CD4-positive, alpha-beta T cell (primary cell): ENCODE results near the gene TRAPPC2L. TPM values are rescaled to one million over a fixed set of nuclear protein-coding genes. Genes with fewer than 3 reads are reported as not detected.
A peak's percentile ranks its signal among the peaks of the same experiment; 100 is the strongest.

Experiments used
- ATAC-seq: fragments of 200-7000 bp; cut with Tn5 transposase; one replicate; pipeline ENCODE4 v1.10.0; 2022; ENCODE audit warnings: mild to moderate bottlenecking; ENCODE audit not compliant: poor library complexity
- CTCF ChIA-PET: fragments of 350-600 bp; sonication (Branson Sonifier 250); formaldehyde crosslinking; loops from one replicate; lab custom pipeline; 2021; ENCODE audit warnings: antibody characterized with exemption, inconsistent platforms; lab: Charles Lee
- POLR2A ChIA-PET: fragments of 350-600 bp; sonication (Branson Sonifier 250); formaldehyde crosslinking; loops from one replicate; lab custom pipeline; 2021; ENCODE audit warnings: antibody characterized with exemption, inconsistent platforms; lab: Charles Lee
- DNase-seq, 14 experiments: peaks; one replicate each; pipeline ENCODE4 v3.0.0-alpha.2; 2013 to 2020; ENCODE audit warnings: mixed read lengths in 2 of 14
- H3K27ac ChIP-seq, 2 donors: one replicate each; pipeline versions ENCODE4 v1.5.1 to v1.7.0; 2013; ENCODE audit warnings: low read length in 2 of 2, low read depth in 1 of 2, mild to moderate bottlenecking in 1 of 2
- H3K27me3 ChIP-seq, 2 experiments: 1 replicate in 1 of 2; 2 replicates in 1 of 2; pipeline versions ENCODE4 v1.6.1 to v1.7.0; 2013; ENCODE audit warnings: low read length in 2 of 2, control low read depth in 1 of 2, mild to moderate bottlenecking in 1 of 2, moderate library complexity in 1 of 2; ENCODE audit not compliant: insufficient read depth in 2 of 2, control insufficient read depth in 1 of 2
- H3K36me3 ChIP-seq: one replicate; pipeline ENCODE4 v1.6.1; 2013; ENCODE audit warnings: low read length, control low read depth; ENCODE audit not compliant: insufficient read depth
- H3K4me1 ChIP-seq: one replicate; pipeline ENCODE4 v1.6.1; 2013; ENCODE audit warnings: low read length, control low read depth; ENCODE audit not compliant: insufficient read depth
- H3K4me3 ChIP-seq: one replicate; pipeline ENCODE4 v1.5.1; 2013; ENCODE audit warnings: mild to moderate bottlenecking, low read length, moderate library complexity
- H3K9me3 ChIP-seq, 2 experiments: 1 replicate in 1 of 2; 2 replicates in 1 of 2; pipeline versions ENCODE4 v1.6.1 to v1.7.0; 2013; ENCODE audit warnings: low read length in 2 of 2, mild to moderate bottlenecking in 2 of 2, control low read depth in 1 of 2, moderate library complexity in 1 of 2; ENCODE audit not compliant: control insufficient read depth in 1 of 2, insufficient read depth in 1 of 2
- H3K27ac Mint-ChIP-seq: one replicate; pipeline ENCODE4 v1.8.0; 2020; ENCODE audit warnings: mixed read lengths
- H3K27me3 Mint-ChIP-seq: one replicate; pipeline ENCODE4 v1.8.0; 2021; ENCODE audit warnings: mixed read lengths
- H3K36me3 Mint-ChIP-seq: one replicate; pipeline ENCODE4 v1.8.0; 2021; ENCODE audit warnings: low read depth, mixed read lengths
- H3K4me1 Mint-ChIP-seq: one replicate; pipeline ENCODE4 v1.8.0; 2021; ENCODE audit warnings: low read depth, mixed read lengths
- H3K4me3 Mint-ChIP-seq: one replicate; pipeline ENCODE4 v1.8.0; 2020; ENCODE audit warnings: mild to moderate bottlenecking, mixed read lengths
- H3K9me3 Mint-ChIP-seq: one replicate; pipeline ENCODE4 v1.8.0; 2020; ENCODE audit warnings: mixed read lengths
- intact Hi-C, 2 experiments: fragments of 100-400 bp; cut with DNase I in 1 of 2; cut with micrococcal nuclease in 1 of 2; formaldehyde crosslinking; loops; one replicate each; pipeline versions ENCODE4 v1.15.1 to v1.9.0; 2023 to 2025; cut with DNase I, micrococcal nuclease
- total RNA-seq, 174 experiments: library from RNA in 2 of 174; stranded (reverse) in 2 of 174; gene quantifications; one replicate each; pipeline ENCODE4 v1.2.3 and lab custom pipeline; 2021 to 2026
- TF ChIP-seq, protein P1 (sequence below): fragments of 200-600 bp; IDR thresholded peaks from one replicate; pipeline ENCODE4 v1.8.0; 2022; ENCODE audit warnings: antibody characterized with exemption, mild to moderate bottlenecking

Gene TRAPPC2L
- total RNA-seq, 2 experiments from 2014 or later: 48.0 to 48.2 TPM

DNA sequence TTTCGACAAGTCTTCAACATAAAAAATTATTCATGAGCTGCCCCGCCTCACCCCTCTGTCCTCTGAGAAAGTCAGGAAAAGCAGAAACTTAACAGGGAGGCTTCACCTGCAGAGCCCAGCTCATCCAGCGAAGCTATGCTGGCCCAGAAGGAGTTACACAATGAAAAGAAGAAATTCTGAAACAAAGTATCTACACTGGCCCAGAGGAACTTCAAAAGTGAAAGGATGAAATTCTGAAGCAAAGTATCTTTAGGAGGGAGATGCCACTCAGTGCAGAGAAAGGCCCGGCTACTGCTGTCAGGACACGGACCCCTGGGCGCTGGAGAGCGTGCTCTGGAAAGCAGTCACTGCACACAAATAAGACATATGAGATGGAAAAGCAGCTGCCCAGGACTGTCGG, 1.8 kb upstream of the TRAPPC2L start:
- Mint-ChIP-seq H3K36me3 (peaks cover 28% of the 10 kb centered on the region), H3K9me3 (no peaks in the 10 kb centered on the region), H3K4me1 (peaks cover 27% of the 10 kb centered on the region), H3K4me3 (peak overlapping the region; percentile 77), H3K27me3 (peaks cover 3% of the 10 kb centered on the region), H3K27ac (peak overlapping the region; percentile 42)
- no peaks in the 10 kb centered on the region for H3K9me3 ChIP-seq
- peaks cover 47% of the 10 kb centered on the region for H3K4me1 ChIP-seq
- H3K36me3 ChIP-seq: peaks cover 25% of the 10 kb centered on the region
- no peaks in the 10 kb centered on the region for H3K27me3 ChIP-seq
- ChIA-PET POLR2A (interaction anchor here (0.5 to 3.9 kb wide), 3 partner anchors 25 to 74 kb away, joined by 3 to 67 read pairs (median 4); partner anchors contain the start of gene APRT), CTCF (no interaction called here)
- DNase-seq (peak in 1 of 14 experiments; percentile 19), ATAC-seq (no peak)
- TF ChIP-seq, protein P1, sequence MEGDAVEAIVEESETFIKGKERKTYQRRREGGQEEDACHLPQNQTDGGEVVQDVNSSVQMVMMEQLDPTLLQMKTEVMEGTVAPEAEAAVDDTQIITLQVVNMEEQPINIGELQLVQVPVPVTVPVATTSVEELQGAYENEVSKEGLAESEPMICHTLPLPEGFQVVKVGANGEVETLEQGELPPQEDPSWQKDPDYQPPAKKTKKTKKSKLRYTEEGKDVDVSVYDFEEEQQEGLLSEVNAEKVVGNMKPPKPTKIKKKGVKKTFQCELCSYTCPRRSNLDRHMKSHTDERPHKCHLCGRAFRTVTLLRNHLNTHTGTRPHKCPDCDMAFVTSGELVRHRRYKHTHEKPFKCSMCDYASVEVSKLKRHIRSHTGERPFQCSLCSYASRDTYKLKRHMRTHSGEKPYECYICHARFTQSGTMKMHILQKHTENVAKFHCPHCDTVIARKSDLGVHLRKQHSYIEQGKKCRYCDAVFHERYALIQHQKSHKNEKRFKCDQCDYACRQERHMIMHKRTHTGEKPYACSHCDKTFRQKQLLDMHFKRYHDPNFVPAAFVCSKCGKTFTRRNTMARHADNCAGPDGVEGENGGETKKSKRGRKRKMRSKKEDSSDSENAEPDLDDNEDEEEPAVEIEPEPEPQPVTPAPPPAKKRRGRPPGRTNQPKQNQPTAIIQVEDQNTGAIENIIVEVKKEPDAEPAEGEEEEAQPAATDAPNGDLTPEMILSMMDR: no peak
- intact Hi-C loops: loop anchor here in 1 of 2 experiments (5.0 kb wide), 6 partner anchors 118 to 802 kb away; partner anchors contain the start of genes CHMP1A, SPATA33, ZFPM1 and ZNF778
- H3K27ac ChIP-seq: peak overlapping the region in 1 of 2 donors; percentile 22
- H3K4me3 ChIP-seq: no peak overlapping the region

DNA sequence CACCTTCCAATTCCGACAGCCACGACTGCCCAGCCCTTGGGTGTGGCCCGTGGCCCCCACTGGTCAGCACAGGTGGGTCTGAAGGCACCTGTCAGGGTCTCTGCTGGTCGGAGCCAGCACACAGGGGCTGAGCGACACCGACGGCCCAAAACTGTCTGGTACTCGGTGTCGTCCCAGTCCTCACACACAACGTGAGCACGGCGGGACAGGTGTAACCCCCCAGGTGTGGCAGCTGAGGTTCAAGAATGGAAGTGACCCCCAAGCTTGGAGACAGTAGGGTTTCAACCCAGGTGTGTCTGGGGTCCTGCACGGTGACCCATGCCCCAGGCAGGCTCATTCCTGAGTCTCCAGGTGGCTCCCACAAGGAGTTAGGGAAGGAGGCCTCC, 1.2 kb upstream of the TRAPPC2L start:
- intact Hi-C loops: loop anchor here (2.0 to 5.0 kb wide), 10 partner anchors 111 to 802 kb away; partner anchors contain the start of genes ZNF778 (in 2 of the 2), CHMP1A (in 1 of the 2), SPATA33 (in 1 of the 2) and ZFPM1 (in 1 of the 2)
- Mint-ChIP-seq H3K27me3 (peaks cover 3% of the 10 kb centered on the region), H3K36me3 (peaks cover 31% of the 10 kb centered on the region), H3K4me1 (peaks cover 27% of the 10 kb centered on the region), H3K9me3 (no peaks in the 10 kb centered on the region), H3K4me3 (peak overlapping the region; percentile 80), H3K27ac (peak overlapping the region; percentile 42)
- ChIA-PET CTCF (no interaction called here), POLR2A (interaction anchor here (0.5 to 3.9 kb wide), 3 partner anchors 25 to 75 kb away, joined by 3 to 67 read pairs (median 4); partner anchors contain the start of gene APRT)
- no peak for ATAC-seq
- DNase-seq: peak in 2 of 14 experiments; percentile 20 to 45
- Histone ChIP-seq H3K36me3 (peaks cover 28% of the 10 kb centered on the region), H3K4me1 (peaks cover 47% of the 10 kb centered on the region), H3K9me3 (no peaks in the 10 kb centered on the region), H3K27ac (peak overlapping the region; percentile 22 to 26), H3K27me3 (no peaks in the 10 kb centered on the region), H3K4me3 (peak overlapping the region; percentile 38)
- TF ChIP-seq, protein P1: no peak

DNA sequence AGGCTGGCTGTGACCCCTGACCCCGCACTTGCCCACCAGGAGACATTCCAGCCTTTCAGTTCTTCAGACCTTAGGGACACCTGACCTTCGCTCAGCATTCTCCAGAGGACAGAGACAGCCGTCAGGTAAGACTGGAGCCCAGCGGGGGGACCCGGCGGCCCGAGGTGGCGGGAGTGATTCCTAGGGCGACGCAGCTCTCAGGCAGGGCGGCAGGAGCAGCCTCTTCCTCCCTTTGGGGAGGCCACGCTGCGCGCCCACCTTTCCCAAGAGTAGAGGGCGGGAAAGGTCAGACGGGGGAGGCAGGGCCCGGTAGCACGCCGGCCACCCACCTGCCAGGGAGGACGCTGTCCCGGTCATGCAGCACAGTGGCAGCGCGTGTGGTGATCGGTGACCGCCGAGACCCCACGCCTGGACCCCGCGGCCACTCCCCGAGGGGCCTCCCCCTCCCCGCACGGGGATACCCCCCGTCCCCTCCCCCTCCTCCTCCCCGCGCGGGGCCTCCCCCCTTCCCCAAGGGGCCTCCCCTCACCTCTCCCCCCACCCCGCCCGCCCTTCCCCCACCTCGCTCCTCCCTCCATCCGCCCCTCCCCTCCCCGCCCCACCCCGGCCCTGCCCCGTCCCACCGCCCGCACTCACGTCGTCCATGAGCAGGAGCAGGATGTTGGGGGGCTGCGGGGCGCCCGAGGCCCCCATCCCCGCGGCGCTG, 652 bp upstream of the TRAPPC2L start:
- intact Hi-C loops: loop anchor here (2.0 to 5.0 kb wide), 10 partner anchors 111 to 801 kb away; partner anchors contain the start of genes ZNF778 (in 2 of the 2), CHMP1A (in 1 of the 2), SPATA33 (in 1 of the 2) and ZFPM1 (in 1 of the 2)
- POLR2A ChIA-PET: interaction anchor here (0.7 to 3.9 kb wide), 13 partner anchors 11 to 361 kb away, joined by 3 to 67 read pairs (median 8); partner anchors contain the start of genes ACSF3, APRT, CDH15 and ZNF778

More for the DNA sequence above, 652 bp upstream of the TRAPPC2L start:
- peaks cover 30% of the 10 kb centered on the region for H3K36me3 ChIP-seq
- no peaks in the 10 kb centered on the region for H3K9me3 ChIP-seq
- peak overlapping the region; percentile 100 for H3K4me3 ChIP-seq
- peak in 3 of 14 experiments; percentile 9 to 19 (median 12) for DNase-seq
- Mint-ChIP-seq H3K4me3 (peak overlapping the region; percentile 80), H3K27me3 (peaks cover 3% of the 10 kb centered on the region), H3K4me1 (peaks cover 27% of the 10 kb centered on the region), H3K27ac (peak overlapping the region; percentile 42), H3K9me3 (no peaks in the 10 kb centered on the region), H3K36me3 (peaks cover 37% of the 10 kb centered on the region)
- H3K27ac ChIP-seq: peak overlapping the region in 1 of 2 donors; percentile 69
- CTCF ChIA-PET: interaction anchor here (1.6 to 2.6 kb wide), 4 partner anchors 44 to 286 kb away, joined by 5 to 19 read pairs (median 10); partner anchors contain the start of genes APRT and ZC3H18
- TF ChIP-seq, protein P1: no peak
- peak; percentile 45 for ATAC-seq
- H3K27me3 ChIP-seq: no peaks in the 10 kb centered on the region
- H3K4me1 ChIP-seq: peaks cover 47% of the 10 kb centered on the region
